HEK293 (cell line): ENCODE data around the gene LCN10.

Source experiments
- CTCF ChIA-PET: fragments of 350-600 bp; formaldehyde crosslinking; extraction: SDS; loops from one replicate; lab custom pipeline; 2021; ENCODE audit warnings: antibody characterized with exemption; lab: Yijun Ruan, JAX
- POLR2A ChIA-PET: fragments of 300-600 bp; formaldehyde crosslinking; extraction: SDS; loops from one replicate; lab custom pipeline; 2020; ENCODE audit warnings: antibody characterized with exemption, inconsistent platforms; lab: Yijun Ruan, JAX
- H3K27ac ChIP-seq: fragments of 200-500 bp; sonication (Bioruptor generic); 2 replicates; pipeline ENCODE4 v1.5.1; 2014; ENCODE audit warnings: low read depth, low read length, control low read depth, inconsistent platforms; ENCODE audit errors: extremely low read depth
- H3K36me3 ChIP-seq, 2 experiments: fragments of 200-500 bp in 1 of 2; sonication (Bioruptor generic) in 1 of 2; 1 replicate in 1 of 2; 2 replicates in 1 of 2; pipeline ENCODE4 v1.5.1; 2014 to 2017; ENCODE audit warnings: inconsistent platforms in 2 of 2, low read length in 2 of 2; ENCODE audit not compliant: control insufficient read depth in 2 of 2, insufficient read depth in 1 of 2
- H3K4me1 ChIP-seq: fragments of 200-500 bp; sonication (Bioruptor generic); 2 replicates; pipeline ENCODE4 v1.5.1; 2014; ENCODE audit warnings: mild to moderate bottlenecking, low read length, inconsistent platforms; ENCODE audit not compliant: control insufficient read depth, insufficient read depth
- H3K4me3 ChIP-seq: 2 replicates; pipeline ENCODE4 v1.5.1; 2011; ENCODE audit warnings: low read depth, mild to moderate bottlenecking, control low read depth, low read length, moderate library complexity
- H3K9me3 ChIP-seq: fragments of 200-500 bp; sonication (Bioruptor generic); 2 replicates; pipeline ENCODE4 v1.5.1; 2014; ENCODE audit warnings: low read depth, low read length, inconsistent platforms; ENCODE audit not compliant: control insufficient read depth, insufficient read depth
- KLF1 ChIP-seq: fragments of 450-650 bp; formaldehyde crosslinking; IDR thresholded peaks from 2 replicates; pipeline ENCODE4 v1.5.1; 2016; ENCODE audit warnings: missing biosample characterization, missing genetic modification characterization
- KLF17 ChIP-seq: fragments of 450-650 bp; formaldehyde crosslinking; IDR thresholded peaks from 2 replicates; pipeline ENCODE4 v1.5.1; 2016; ENCODE audit warnings: missing biosample characterization, missing genetic modification characterization
- PATZ1 ChIP-seq: fragments of 450-650 bp; formaldehyde crosslinking; IDR thresholded peaks from 2 replicates; pipeline ENCODE4 v1.5.1; 2016; ENCODE audit warnings: missing biosample characterization, missing genetic modification characterization
- PRDM10 ChIP-seq: fragments of 450-650 bp; formaldehyde crosslinking; IDR thresholded peaks from 2 replicates; pipeline ENCODE4 v1.5.1; 2016; ENCODE audit warnings: missing biosample characterization, missing genetic modification characterization
- SP2 ChIP-seq: fragments of 450-650 bp; formaldehyde crosslinking; IDR thresholded peaks from 2 replicates; pipeline ENCODE4 v1.5.1; 2016; ENCODE audit warnings: missing biosample characterization, missing genetic modification characterization
- ZFHX2 ChIP-seq: fragments of 450-650 bp; formaldehyde crosslinking; conservative IDR thresholded peaks from 2 replicates; pipeline ENCODE4 v1.5.1; 2016; ENCODE audit warnings: missing biosample characterization, missing genetic modification characterization
- ZNF132 ChIP-seq: fragments of 450-650 bp; formaldehyde crosslinking; IDR thresholded peaks from 2 replicates; pipeline ENCODE4 v1.5.1; 2017; ENCODE audit warnings: missing biosample characterization, missing genetic modification characterization, borderline replicate concordance
- ZNF596 ChIP-seq: fragments of 450-650 bp; IDR thresholded peaks from 2 replicates; pipeline ENCODE4 v1.5.0; 2018; ENCODE audit warnings: missing biosample characterization, mild to moderate bottlenecking, missing genetic modification characterization, moderate library complexity
- ZNF600 ChIP-seq: fragments of 450-650 bp; formaldehyde crosslinking; IDR thresholded peaks from 2 replicates; pipeline ENCODE4 v1.5.1; 2016; ENCODE audit warnings: missing biosample characterization, missing genetic modification characterization
- ZNF610 ChIP-seq: fragments of 450-650 bp; formaldehyde crosslinking; IDR thresholded peaks from 2 replicates; pipeline ENCODE4 v1.5.1; 2016; ENCODE audit warnings: missing biosample characterization, missing genetic modification characterization, borderline replicate concordance
- ZSCAN4 ChIP-seq: fragments of 450-650 bp; formaldehyde crosslinking; IDR thresholded peaks from 2 replicates; pipeline ENCODE4 v1.5.1; 2017; ENCODE audit warnings: missing biosample characterization, missing genetic modification characterization

The LCN10 gene

GRCh38 chr9:136692185-136693134, 50.3 kb downstream of the LCN10 start:
- ChIA-PET CTCF (interaction anchor here (1.1 to 4.0 kb wide), 4 partner anchors 10 to 20 kb away, joined by 4 to 24 read pairs (median 10); no protein-coding TSS in a partner anchor), POLR2A (interaction anchor here (1.1 to 1.4 kb wide), 2 partner anchors 19 to 36 kb away, joined by 3 to 6 read pairs; no protein-coding TSS in a partner anchor)
- peak; percentile 23; the same call in 1 of the 2 replicates for TF ChIP-seq SP2 (tag by site-specific recombination)
- TF ChIP-seq ZNF610 = no peak
- peak; percentile 54; the same call in 1 of the 2 replicates for TF ChIP-seq ZNF600
- TF ChIP-seq ZFHX2 = peak; percentile 52
- TF ChIP-seq ZNF132 = no peak
- Histone ChIP-seq H3K27ac (no peak overlapping the region), H3K4me1 (no peaks in the 10 kb centered on the region), H3K9me3 (no peaks in the 10 kb centered on the region), H3K4me3 (no peak overlapping the region), H3K36me3 (no peaks in the 10 kb centered on the region)

- Histone ChIP-seq H3K9me3 (no peaks in the 10 kb centered on the region), H3K27ac (no peak overlapping the region), H3K36me3 (no peaks in the 10 kb centered on the region)
- TF ChIP-seq PATZ1 (tag by site-specific recombination) = no peak
- 0 out of 2 replicates have a peak, but pooled peaks have one; percentile 16 for TF ChIP-seq SP2 (tag by site-specific recombination)
- TF ChIP-seq KLF1 (tag by site-specific recombination) = peak; percentile 43
- TF ChIP-seq, all 188 proteins: peak for 2
- CTCF ChIA-PET = interaction anchor here (3.9 kb wide), 1 partner anchor 20 kb away, joined by 19 read pairs; no protein-coding TSS in a partner anchor
- POLR2A ChIA-PET = no interaction called here
- Histone ChIP-seq H3K4me3 (no peak overlapping the region), H3K4me1 (no peaks in the 10 kb centered on the region)
Observed at GRCh38 chr9:136691316-136692184, 51.2 kb downstream of the LCN10 start.

- no peak for TF ChIP-seq ZNF596
- 0 out of 2 replicates have a peak, but pooled peaks have one; percentile 22 for TF ChIP-seq PRDM10 (tag by site-specific recombination)
- TF ChIP-seq ZSCAN4 (tag by site-specific recombination) = no peak
- TF ChIP-seq KLF17 (tag by site-specific recombination) = peak; percentile 44; the same call in 1 of the 2 replicates
- TF ChIP-seq KLF1 (tag by site-specific recombination) = peak; percentile 90
- Histone ChIP-seq H3K9me3 (no peaks in the 10 kb centered on the region), H3K4me3 (no peak overlapping the region), H3K4me1 (peaks cover 1% of the 10 kb centered on the region), H3K36me3 (no peaks in the 10 kb centered on the region), H3K27ac (no peak overlapping the region)
- POLR2A ChIA-PET = no interaction called here
- CTCF ChIA-PET = interaction anchor here (0.7 to 3.9 kb wide), 3 partner anchors 16 to 87 kb away, joined by 3 to 19 read pairs (median 3); no protein-coding TSS in a partner anchor
Observed at GRCh38 chr9:136690806-136691261, 51.9 kb downstream of the LCN10 start.
